Peyer's patch (tissue), 4 donors: ENCODE data around the gene TUBGCP2.

Experiments used
- POLR2A ChIP-seq, 2 donors: fragments of 450-650 bp; IDR thresholded peaks; one replicate each; pipeline ENCODE4 v1.5.1; 2017; ENCODE audit warnings: antibody characterized with exemption in 2 of 2, mild to moderate bottlenecking in 2 of 2, moderate library complexity in 2 of 2
- TF ChIP-seq, protein P1 (sequence below), 6 experiments: fragments of 450-650 bp in 4 of 6; fragments of 200-600 bp in 2 of 6; sonication (generic) in 1 of 6; IDR thresholded peaks; one replicate each; pipeline ENCODE4 v1.5.1; 2017 to 2019; ENCODE audit warnings: antibody characterized with exemption in 6 of 6, mild to moderate bottlenecking in 3 of 6, moderate library complexity in 1 of 6

DNA sequence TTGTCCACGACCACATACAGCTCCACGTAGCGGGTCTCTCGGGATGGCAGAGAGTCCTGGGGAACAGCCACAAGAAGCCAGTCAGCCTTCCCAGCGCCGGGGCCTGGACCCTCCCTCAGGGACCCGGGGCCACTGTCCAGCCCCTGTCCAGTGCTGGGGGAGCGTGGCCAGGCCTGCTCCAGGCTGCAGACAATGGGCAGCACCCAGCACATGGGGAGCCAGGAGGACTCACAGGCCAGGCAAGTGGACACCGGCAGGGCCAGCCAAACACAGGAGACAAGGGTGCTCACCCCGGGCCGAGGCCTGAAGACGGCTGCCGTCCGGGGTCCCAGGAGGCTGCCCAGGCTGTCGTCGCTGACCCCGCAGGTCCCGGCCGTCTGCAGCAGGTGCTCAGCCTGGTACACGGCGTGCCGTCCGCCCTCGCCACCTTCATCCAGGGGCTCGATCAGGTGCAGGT, 35.7 kb downstream of the TUBGCP2 start:
- TF ChIP-seq POLR2A (IDR thresholded peaks at IDR 0.05): no peak
- TF ChIP-seq, protein P1, sequence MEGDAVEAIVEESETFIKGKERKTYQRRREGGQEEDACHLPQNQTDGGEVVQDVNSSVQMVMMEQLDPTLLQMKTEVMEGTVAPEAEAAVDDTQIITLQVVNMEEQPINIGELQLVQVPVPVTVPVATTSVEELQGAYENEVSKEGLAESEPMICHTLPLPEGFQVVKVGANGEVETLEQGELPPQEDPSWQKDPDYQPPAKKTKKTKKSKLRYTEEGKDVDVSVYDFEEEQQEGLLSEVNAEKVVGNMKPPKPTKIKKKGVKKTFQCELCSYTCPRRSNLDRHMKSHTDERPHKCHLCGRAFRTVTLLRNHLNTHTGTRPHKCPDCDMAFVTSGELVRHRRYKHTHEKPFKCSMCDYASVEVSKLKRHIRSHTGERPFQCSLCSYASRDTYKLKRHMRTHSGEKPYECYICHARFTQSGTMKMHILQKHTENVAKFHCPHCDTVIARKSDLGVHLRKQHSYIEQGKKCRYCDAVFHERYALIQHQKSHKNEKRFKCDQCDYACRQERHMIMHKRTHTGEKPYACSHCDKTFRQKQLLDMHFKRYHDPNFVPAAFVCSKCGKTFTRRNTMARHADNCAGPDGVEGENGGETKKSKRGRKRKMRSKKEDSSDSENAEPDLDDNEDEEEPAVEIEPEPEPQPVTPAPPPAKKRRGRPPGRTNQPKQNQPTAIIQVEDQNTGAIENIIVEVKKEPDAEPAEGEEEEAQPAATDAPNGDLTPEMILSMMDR (IDR thresholded peaks at IDR 0.05): no peak
